IMR-90 (cell line): ENCODE data around the gene RFX2. TPM values are rescaled to one million over a fixed set of nuclear protein-coding genes. Genes with fewer than 3 reads are reported as not detected.

Source experiments
- ATAC-seq: fragments of 200-7000 bp; cut with Tn5 transposase; 2 replicates; pipeline ENCODE4 v1.9.1; 2020; ENCODE audit warnings: low read depth, mild to moderate bottlenecking, moderate library complexity
- BruUV-seq: library from RNA; stranded (reverse); fragments of 400-500 nt; replicated peaks from 2 replicates; lab custom pipeline; 2021; lab: Mats Ljungman, UMichigan
- CTCF ChIA-PET: fragments of 300-600 bp; formaldehyde crosslinking; extraction: SDS; loops from one replicate; lab custom pipeline; 2021; ENCODE audit warnings: antibody characterized with exemption; lab: Yijun Ruan, JAX
- POLR2A ChIA-PET: fragments of 300-600 bp; sonication (Branson Sonifier 250); formaldehyde crosslinking; loops from one replicate; lab custom pipeline; 2022; ENCODE audit warnings: antibody characterized with exemption; ENCODE audit not compliant: unreplicated experiment; lab: Charles Lee
- DNase-seq: peaks from one replicate; pipeline ENCODE4 v3.0.0; 2013
- H2AFZ ChIP-seq: replicated peaks from 2 replicates; pipeline ENCODE3; 2013; ENCODE audit warnings: low read length, mild to moderate bottlenecking; ENCODE audit not compliant: poor library complexity
- H2AK5ac ChIP-seq: 2 replicates; pipeline ENCODE4 v1.6.1; 2013; ENCODE audit warnings: low read depth, low read length, inconsistent platforms
- H2AK9ac ChIP-seq: replicated peaks from 2 replicates; pipeline ENCODE3; 2013; ENCODE audit warnings: mild to moderate bottlenecking, low read depth, low read length, moderate library complexity; ENCODE audit not compliant: poor library complexity
- H2BK120ac ChIP-seq: 2 replicates; pipeline ENCODE4 v1.6.1; 2013; ENCODE audit warnings: low read depth, low read length, inconsistent platforms
- H2BK15ac ChIP-seq: 3 replicates; pipeline ENCODE4 v1.6.1; 2013; ENCODE audit warnings: low read depth, low read length, inconsistent platforms
- H2BK20ac ChIP-seq: 2 replicates; pipeline ENCODE4 v1.6.1; 2013; ENCODE audit warnings: low read depth, mild to moderate bottlenecking, inconsistent platforms, low read length, moderate library complexity
- H2BK5ac ChIP-seq: 2 replicates; pipeline ENCODE4 v1.6.1; 2013; ENCODE audit warnings: mild to moderate bottlenecking, low read depth, low read length, inconsistent platforms; ENCODE audit not compliant: poor library complexity, severe bottlenecking
- H3K14ac ChIP-seq: replicated peaks from 2 replicates; pipeline ENCODE4 v1.6.1; 2013; ENCODE audit warnings: low read depth, low read length, inconsistent platforms
- H3K18ac ChIP-seq: 2 replicates; pipeline ENCODE4 v1.6.1; 2013; ENCODE audit warnings: low read depth, low read length, control low read depth
- H3K23ac ChIP-seq: 2 replicates; pipeline ENCODE4 v1.6.1; 2013; ENCODE audit warnings: low read depth, low read length, inconsistent platforms
- H3K27ac ChIP-seq: 2 replicates; pipeline ENCODE4 v1.5.1; 2013; ENCODE audit warnings: mild to moderate bottlenecking, control low read depth, low read length; ENCODE audit not compliant: insufficient read depth
- H3K27me3 ChIP-seq: 2 replicates; pipeline ENCODE4 v1.6.1; 2013; ENCODE audit warnings: low read length; ENCODE audit not compliant: control insufficient read depth, insufficient read depth
- H3K36me3 ChIP-seq: 2 replicates; pipeline ENCODE4 v1.6.1; 2013; ENCODE audit warnings: low read length, mixed read lengths; ENCODE audit not compliant: control insufficient read depth, insufficient read depth
- H3K4ac ChIP-seq: 2 replicates; pipeline ENCODE4 v1.6.1; 2013; ENCODE audit warnings: low read depth, low read length, inconsistent platforms
- H3K4me1 ChIP-seq: 2 replicates; pipeline ENCODE4 v1.6.1; 2013; ENCODE audit warnings: low read length, mixed read lengths; ENCODE audit not compliant: control insufficient read depth, insufficient read depth
- H3K4me2 ChIP-seq: 2 replicates; pipeline ENCODE4 v1.6.1; 2013; ENCODE audit warnings: low read depth, mild to moderate bottlenecking, control low read depth, low read length, moderate library complexity
- H3K4me3 ChIP-seq: 2 replicates; pipeline ENCODE4 v1.5.1; 2013; ENCODE audit warnings: low read depth, mild to moderate bottlenecking, control low read depth, low read length, moderate library complexity; ENCODE audit not compliant: insufficient read depth
- H3K56ac ChIP-seq: 2 replicates; pipeline ENCODE4 v1.6.1; 2013; ENCODE audit warnings: low read length, inconsistent platforms; ENCODE audit not compliant: insufficient read depth; ENCODE audit errors: extremely low read depth
- H3K79me1 ChIP-seq, 2 experiments: 2 replicates each; pipeline ENCODE4 v1.6.1; 2013; ENCODE audit warnings: low read length in 2 of 2, inconsistent platforms in 1 of 2, low read depth in 1 of 2
- H3K9ac ChIP-seq: 2 replicates; pipeline ENCODE4 v1.6.1; 2013; ENCODE audit warnings: low read depth, low read length, control low read depth
- H3K9me1 ChIP-seq: 2 replicates; pipeline ENCODE4 v1.6.1; 2013; ENCODE audit warnings: low read length, inconsistent platforms; ENCODE audit not compliant: insufficient read depth
- H3K9me3 ChIP-seq: 2 replicates; pipeline ENCODE4 v1.6.1; 2013; ENCODE audit warnings: low read length; ENCODE audit not compliant: control insufficient read depth, insufficient read depth
- H4K20me1 ChIP-seq: 2 replicates; pipeline ENCODE4 v1.6.1; 2013; ENCODE audit warnings: low read length, inconsistent platforms; ENCODE audit not compliant: insufficient read depth
- H4K5ac ChIP-seq: 2 replicates; pipeline ENCODE4 v1.6.1; 2013; ENCODE audit warnings: mild to moderate bottlenecking, low read depth, low read length, control low read depth
- H4K8ac ChIP-seq, 2 experiments: 2 replicates each; pipeline ENCODE4 v1.6.1; 2013; ENCODE audit warnings: low read depth in 2 of 2, low read length in 2 of 2, control low read depth in 1 of 2, inconsistent platforms in 1 of 2
- H4K91ac ChIP-seq: 2 replicates; pipeline ENCODE4 v1.6.1; 2013; ENCODE audit warnings: low read depth, low read length, inconsistent platforms; ENCODE audit not compliant: insufficient read depth
- FOS ChIP-seq: fragments of 150-350 bp; IDR thresholded peaks from 2 replicates; pipeline ENCODE4 v1.6.1; 2016; ENCODE audit warnings: low read depth, low read length
- WGBS, 2 experiments: methylation state at CpG; one replicate each; pipeline versions ENCODE4 v1.1.5 to v1.1.7; 2013; ENCODE audit warnings: missing lambda C conversion rate in 2 of 2; ENCODE audit not compliant: insufficient read length in 1 of 2; ENCODE audit errors: extremely low coverage in 2 of 2; 5-methylcytosine and 5-hydroxymethylcytosine counted together
- dilution Hi-C: fragments of 300-500 bp; cut with HindIII; formaldehyde crosslinking; loops from one replicate; pipeline ENCODE4 v1.14.3; 2018; ENCODE audit warnings: low sequenced_read_pairs; ENCODE audit not compliant: unreplicated experiment
- in situ Hi-C: fragments of 300-500 bp; cut with MboI; formaldehyde crosslinking; loops from 3 replicates; pipeline ENCODE4 v1.14.3; 2019; ENCODE audit warnings: low sequenced_read_pairs, inconsistent platforms, mixed read lengths
- intact Hi-C: fragments of 100-400 bp; cut with micrococcal nuclease; formaldehyde crosslinking; loops from 2 replicates; pipeline ENCODE4 v1.10.0; 2022
- polyA plus RNA-seq, 3 experiments: library from polyadenylated mRNA; depleted of rRNA; stranded (reverse); fragments of >200 nt; gene quantifications; 2 replicates each; pipeline ENCODE4 v1.2.3, GENCODE V29; 2012; ENCODE audit warnings: low replicate concordance in 1 of 3
- total RNA-seq: library from RNA; depleted of rRNA; stranded (reverse); fragments of >200 nt; gene quantifications from 2 replicates; pipeline ENCODE4 v1.2.3, GENCODE V29; 2012

Gene RFX2
- total and polyA plus RNA-seq, 2 of the 4 experiments (the other 2 are of a cell fraction) = 2.2 to 4.9 TPM

DNA sequence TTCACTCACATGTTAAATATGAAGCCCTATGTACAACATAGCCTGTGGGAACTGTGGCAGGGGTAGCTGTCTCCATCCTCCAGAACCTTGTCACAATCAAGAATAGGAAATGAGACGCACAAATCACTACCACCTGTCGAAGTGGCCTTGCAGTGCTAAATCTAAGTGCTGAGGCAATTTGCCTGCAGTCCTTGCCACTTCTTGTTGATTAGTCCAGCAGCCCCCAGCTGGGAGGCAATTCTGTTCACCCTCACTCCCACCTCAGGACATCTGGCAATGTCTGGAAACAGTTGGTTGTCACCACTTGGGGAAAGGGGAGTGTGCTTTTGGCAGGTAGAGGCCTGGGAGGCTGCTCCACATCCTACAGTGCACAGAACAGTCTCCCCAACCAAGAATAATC, 10.7 kb downstream of the RFX2 start:
- no peak for ATAC-seq
- Histone ChIP-seq H4K5ac (no peak overlapping the region), H2BK120ac (no peak overlapping the region), H3K4me2 (no peak overlapping the region), H3K9ac (no peak overlapping the region), H3K4me1 (peaks cover 11% of the 10 kb centered on the region), H2BK15ac (no peak overlapping the region), H4K91ac (peak overlapping the region; percentile 10; the same call in 1 of the 2 replicates), H3K27me3 (no peaks in the 10 kb centered on the region), H3K56ac (no peak overlapping the region), H4K20me1 (no peaks in the 10 kb centered on the region), H2AFZ (peak overlapping the region; percentile 5), H3K23ac (no peak overlapping the region), H3K79me1 (peaks cover 26 to 30% of the 10 kb centered on the region in 2 experiments), H3K36me3 (no peaks in the 10 kb centered on the region), H2BK20ac (no peak overlapping the region), H4K8ac (no peak overlapping the region), H3K4ac (no peak overlapping the region; the same call in 1 of the 2 replicates), H3K27ac (no peak overlapping the region), H2BK5ac (no peak overlapping the region), H3K14ac (no peak overlapping the region), H3K9me3 (no peaks in the 10 kb centered on the region), H3K4me3 (no peak overlapping the region), H3K9me1 (peaks cover 13% of the 10 kb centered on the region), H3K18ac (no peak overlapping the region), H2AK9ac (no peak overlapping the region), H2AK5ac (no peak overlapping the region; the same call in 1 of the 2 replicates)
- in situ Hi-C loops (no loop called here), intact Hi-C loops (no loop called here), dilution Hi-C loops (no loop called here)
- CTCF ChIA-PET = no interaction called here
- TF ChIP-seq FOS = no peak
- POLR2A ChIA-PET = no interaction called here
- no peak for DNase-seq
- 83% methylated on average over 1 of the region's 2 CpGs; no CpG with 5 or more reads in 1 of the 2 experiments for WGBS, 2 experiments
- BruUV-seq = no TSS peak
